ENCODE measurements around the gene DENND2A. TPM values are rescaled to one million over a fixed set of nuclear protein-coding genes. Genes with fewer than 3 reads are reported as not detected.
A peak's percentile ranks its signal among the peaks of the same experiment; 100 is the strongest.

The DENND2A gene
- total and polyA plus RNA-seq, 2 of the 4 experiments (the other 2 are of a cell fraction) = 7.5 to 10.3 TPM

DNA sequence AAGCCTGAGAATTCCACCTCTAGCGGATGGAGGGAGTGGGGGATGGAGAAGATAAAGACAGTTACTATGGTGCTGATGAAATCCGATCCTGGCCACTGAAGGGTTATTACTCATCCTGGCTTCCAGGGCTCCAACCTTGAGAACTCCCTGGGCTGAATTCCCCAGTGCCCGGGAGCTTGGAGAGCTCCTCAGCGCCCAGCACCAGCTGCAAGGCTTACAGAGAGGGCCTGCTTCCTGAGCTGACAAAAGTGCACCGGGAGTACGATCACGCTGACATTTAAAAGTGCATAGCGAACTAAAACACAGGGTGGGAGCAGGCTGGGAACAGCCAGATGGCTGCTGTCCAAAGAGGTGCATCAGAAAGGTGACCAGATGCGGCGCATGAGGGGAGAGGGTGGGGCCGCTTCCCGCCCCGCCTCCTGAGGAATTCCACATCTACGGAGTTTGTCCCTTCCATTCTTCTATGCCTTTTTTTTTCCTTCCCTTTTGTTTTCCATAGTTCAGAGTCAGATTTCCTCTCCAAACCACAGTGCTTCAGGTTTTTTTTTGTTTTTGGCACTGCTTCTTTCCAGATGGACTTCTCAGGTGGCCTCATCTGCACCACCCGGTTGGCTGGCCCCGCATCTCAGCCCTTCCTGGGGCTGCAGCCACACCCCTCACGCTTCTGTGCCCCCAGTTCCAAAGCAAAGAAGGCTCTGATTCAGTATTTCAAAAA lies 98.9 kb downstream of the DENND2A start:
- H3K27me3 ChIP-seq (ENCODE audit: control insufficient read depth, insufficient read depth, low read length) = no peaks in the 10 kb centered on the region
- H2BK20ac ChIP-seq (ENCODE audit: low read depth, low read length) = peak overlapping the region; percentile 91
- peaks cover 15% of the 10 kb centered on the region for H3K4me1 ChIP-seq (ENCODE audit: control insufficient read depth, insufficient read depth, low read length)
- H3K23ac ChIP-seq (ENCODE audit: low read depth, low read length) = peak overlapping the region; percentile 61
- peaks cover 0 to 13% of the 10 kb centered on the region in 2 experiments; a peak in 2 of 4 replicates for H3K79me1 ChIP-seq (ENCODE audit: low read depth in 1 of 2, low read length in 2 of 2)
- ChIA-PET CTCF (no interaction called here), POLR2A (ENCODE audit: unreplicated experiment) (no interaction called here)
- peak; percentile 89 for ATAC-seq (ENCODE audit: low read depth)
- in situ Hi-C loops (cut with MboI; ENCODE audit: low sequenced_read_pairs) = no loop called here
- H2AK5ac ChIP-seq (ENCODE audit: low read depth, low read length) = peak overlapping the region; percentile 82; the same call in 1 of the 2 replicates
- H2BK15ac ChIP-seq (ENCODE audit: low read depth, low read length) = peak overlapping the region; percentile 52; the same call in 1 of the 3 replicates
- intact Hi-C loops (cut with micrococcal nuclease) = loop anchor here (2.0 kb wide), 1 partner anchor 97 kb away; no protein-coding TSS in a partner anchor
- H2AFZ ChIP-seq (replicated peaks; ENCODE audit: low read length, poor library complexity) = peak overlapping the region; percentile 86
- 3% methylated on average over 4 of the region's 17 CpGs; no CpG with 5 or more reads in 1 of the 2 experiments for WGBS, 2 experiments (ENCODE audit: extremely low coverage in 2 of 2, insufficient read length in 1 of 2)
- H4K8ac ChIP-seq (ENCODE audit: low read depth in 2 of 2, low read length in 2 of 2) = peak overlapping the region; percentile 90 to 94
- peak overlapping the region; percentile 3; the same call in 1 of the 2 replicates for H4K5ac ChIP-seq (ENCODE audit: low read depth, low read length)
- peak; percentile 96 for DNase-seq
- peak overlapping the region; percentile 36 for H3K56ac ChIP-seq (ENCODE audit: extremely low read depth, insufficient read depth, low read length)
- H3K4ac ChIP-seq (ENCODE audit: low read depth, low read length) = peak overlapping the region; percentile 77
- H3K18ac ChIP-seq (ENCODE audit: low read depth, low read length) = peak overlapping the region; percentile 0; the same call in 1 of the 2 replicates
- peak overlapping the region; percentile 82 for H3K4me2 ChIP-seq (ENCODE audit: low read depth, low read length)
- peaks cover 5% of the 10 kb centered on the region for H4K20me1 ChIP-seq (ENCODE audit: insufficient read depth, low read length)
- H3K9me1 ChIP-seq (ENCODE audit: insufficient read depth, low read length) = peaks cover 20% of the 10 kb centered on the region
- no TSS peak for BruUV-seq (replicated peaks)
- peak overlapping the region; percentile 93 for H2AK9ac ChIP-seq (replicated peaks; ENCODE audit: low read depth, low read length, poor library complexity)
- peak overlapping the region; percentile 3; the same call in 1 of the 2 replicates for H3K9ac ChIP-seq (ENCODE audit: low read depth, low read length)
- H3K14ac ChIP-seq (replicated peaks; ENCODE audit: low read depth, low read length) = peak overlapping the region; percentile 69
- no peaks in the 10 kb centered on the region for H3K9me3 ChIP-seq (ENCODE audit: control insufficient read depth, insufficient read depth, low read length)
- H3K36me3 ChIP-seq (ENCODE audit: control insufficient read depth, insufficient read depth, low read length) = peaks cover 44% of the 10 kb centered on the region
- peak overlapping the region; percentile 95 for H4K91ac ChIP-seq (ENCODE audit: insufficient read depth, low read depth, low read length)
- H2BK5ac ChIP-seq (ENCODE audit: low read depth, low read length, poor library complexity, severe bottlenecking) = peak overlapping the region; percentile 59
- dilution Hi-C loops (cut with HindIII; ENCODE audit: low sequenced_read_pairs, unreplicated experiment) = no loop called here
- H2BK120ac ChIP-seq (ENCODE audit: low read depth, low read length) = peak overlapping the region; percentile 81
- H3K27ac ChIP-seq (ENCODE audit: insufficient read depth, low read length) = peak overlapping the region; percentile 72
- H3K4me3 ChIP-seq (ENCODE audit: insufficient read depth, low read depth, low read length) = no peak overlapping the region
- peak; percentile 13; the same call in 1 of the 2 replicates for TF ChIP-seq MAFK (IDR thresholded peaks at IDR 0.05; ENCODE audit: low read depth, low read length)
- TF ChIP-seq FOS (IDR thresholded peaks at IDR 0.05; ENCODE audit: low read depth, low read length) = peak; percentile 47; the same call in 1 of the 2 replicates
- TF ChIP-seq RFX5 (IDR thresholded peaks at IDR 0.05; ENCODE audit: low read depth, low read length) = no peak
- TF ChIP-seq MXI1 (IDR thresholded peaks at IDR 0.05; ENCODE audit: borderline replicate concordance, low read depth, low read length) = 0 out of 2 replicates have a peak, but pooled peaks have one; percentile 34
- peak; percentile 44; the same call in 1 of the 2 replicates for TF ChIP-seq MAZ (IDR thresholded peaks at IDR 0.05; ENCODE audit: borderline replicate concordance, low read depth, low read length)
- TF ChIP-seq RAD21 (IDR thresholded peaks at IDR 0.05; ENCODE audit: low read length) = peak; percentile 20; the same call in 1 of the 2 replicates
- no peak for TF ChIP-seq POLR2A (IDR thresholded peaks at IDR 0.05; ENCODE audit: low read depth, low read length)
- TF ChIP-seq NFE2L2 (IDR thresholded peaks at IDR 0.05; ENCODE audit: low read depth, low read length) = no peak
- TF ChIP-seq, protein P1, sequence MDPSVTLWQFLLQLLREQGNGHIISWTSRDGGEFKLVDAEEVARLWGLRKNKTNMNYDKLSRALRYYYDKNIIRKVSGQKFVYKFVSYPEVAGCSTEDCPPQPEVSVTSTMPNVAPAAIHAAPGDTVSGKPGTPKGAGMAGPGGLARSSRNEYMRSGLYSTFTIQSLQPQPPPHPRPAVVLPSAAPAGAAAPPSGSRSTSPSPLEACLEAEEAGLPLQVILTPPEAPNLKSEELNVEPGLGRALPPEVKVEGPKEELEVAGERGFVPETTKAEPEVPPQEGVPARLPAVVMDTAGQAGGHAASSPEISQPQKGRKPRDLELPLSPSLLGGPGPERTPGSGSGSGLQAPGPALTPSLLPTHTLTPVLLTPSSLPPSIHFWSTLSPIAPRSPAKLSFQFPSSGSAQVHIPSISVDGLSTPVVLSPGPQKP (IDR thresholded peaks at IDR 0.05; ENCODE audit: borderline replicate concordance, low read depth, low read length) = no peak
- TF ChIP-seq, protein P2, sequence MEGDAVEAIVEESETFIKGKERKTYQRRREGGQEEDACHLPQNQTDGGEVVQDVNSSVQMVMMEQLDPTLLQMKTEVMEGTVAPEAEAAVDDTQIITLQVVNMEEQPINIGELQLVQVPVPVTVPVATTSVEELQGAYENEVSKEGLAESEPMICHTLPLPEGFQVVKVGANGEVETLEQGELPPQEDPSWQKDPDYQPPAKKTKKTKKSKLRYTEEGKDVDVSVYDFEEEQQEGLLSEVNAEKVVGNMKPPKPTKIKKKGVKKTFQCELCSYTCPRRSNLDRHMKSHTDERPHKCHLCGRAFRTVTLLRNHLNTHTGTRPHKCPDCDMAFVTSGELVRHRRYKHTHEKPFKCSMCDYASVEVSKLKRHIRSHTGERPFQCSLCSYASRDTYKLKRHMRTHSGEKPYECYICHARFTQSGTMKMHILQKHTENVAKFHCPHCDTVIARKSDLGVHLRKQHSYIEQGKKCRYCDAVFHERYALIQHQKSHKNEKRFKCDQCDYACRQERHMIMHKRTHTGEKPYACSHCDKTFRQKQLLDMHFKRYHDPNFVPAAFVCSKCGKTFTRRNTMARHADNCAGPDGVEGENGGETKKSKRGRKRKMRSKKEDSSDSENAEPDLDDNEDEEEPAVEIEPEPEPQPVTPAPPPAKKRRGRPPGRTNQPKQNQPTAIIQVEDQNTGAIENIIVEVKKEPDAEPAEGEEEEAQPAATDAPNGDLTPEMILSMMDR (conservative IDR thresholded peaks at IDR 0.05; ENCODE audit: low read depth, low read length) = no peak
- peak; percentile 54; the same call in 1 of the 2 replicates for TF ChIP-seq CEBPB (IDR thresholded peaks at IDR 0.05; ENCODE audit: low read depth, low read length)
- peak; percentile 88 for TF ChIP-seq RCOR1 (IDR thresholded peaks at IDR 0.05; ENCODE audit: insufficient replicate concordance, low read length)
- no peak; the same call in 1 of the 2 replicates for TF ChIP-seq CHD1 (IDR thresholded peaks at IDR 0.05; ENCODE audit: low read depth, low read length)
- TF ChIP-seq, protein P3, sequence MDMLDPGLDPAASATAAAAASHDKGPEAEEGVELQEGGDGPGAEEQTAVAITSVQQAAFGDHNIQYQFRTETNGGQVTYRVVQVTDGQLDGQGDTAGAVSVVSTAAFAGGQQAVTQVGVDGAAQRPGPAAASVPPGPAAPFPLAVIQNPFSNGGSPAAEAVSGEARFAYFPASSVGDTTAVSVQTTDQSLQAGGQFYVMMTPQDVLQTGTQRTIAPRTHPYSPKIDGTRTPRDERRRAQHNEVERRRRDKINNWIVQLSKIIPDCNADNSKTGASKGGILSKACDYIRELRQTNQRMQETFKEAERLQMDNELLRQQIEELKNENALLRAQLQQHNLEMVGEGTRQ (IDR thresholded peaks at IDR 0.05; ENCODE audit: low read depth, low read length) = no peak

Measured in IMR-90 (cell line).